NCI-H446 (cell line): ENCODE results near the gene FTSJ1.
A peak's percentile ranks its signal among the peaks of the same experiment; 100 is the strongest.
"Not testable (repeated sequence)": the region's sequence is repeated elsewhere in the genome, so short reads cannot be mapped to it uniquely, and the experiment has no call there.

Experiments used
- DNase-seq, 2 experiments: peaks; one replicate each; lab custom pipeline; 2025; lab: John Stamatoyannopoulos, UW

Gene FTSJ1

GRCh38 chrX:48497871-48498270 is 21.9 kb downstream of the FTSJ1 start:
- DNase-seq, result peak in 1 of 2 experiments; percentile 3

GRCh38 chrX:48498374-48498809 is 22.4 kb downstream of the FTSJ1 start:
- no peak for DNase-seq

GRCh38 chrX:48504261-48504660 is 28.3 kb downstream of the FTSJ1 start:
- no peak for DNase-seq

- DNase-seq, result no peak
Measured at GRCh38 chrX:48505481-48505880, 29.5 kb downstream of the FTSJ1 start.

GRCh38 chrX:48507246-48507645 is 31.2 kb downstream of the FTSJ1 start:
- DNase-seq, result no peak

- peak in 1 of 2 experiments; percentile 60 for DNase-seq
Measured at GRCh38 chrX:48508400-48509244, 32.6 kb downstream of the FTSJ1 start, which contains the start of gene PORCN. PORCN (plus strand) TSS chrX:48508992; CDS start chrX:48509821, 829 bp downstream.

- no peak for DNase-seq
Measured at GRCh38 chrX:48509245-48509590, 33.2 kb downstream of the FTSJ1 start.

- DNase-seq, result no peak
Measured at GRCh38 chrX:48509619-48510018, 33.6 kb downstream of the FTSJ1 start.

GRCh38 chrX:48511560-48511959 is 35.6 kb downstream of the FTSJ1 start:
- no peak for DNase-seq

- no peak for DNase-seq
Measured at GRCh38 chrX:48512371-48512935, 36.5 kb downstream of the FTSJ1 start.

GRCh38 chrX:48513670-48514069 is 37.7 kb downstream of the FTSJ1 start:
- no peak for DNase-seq

GRCh38 chrX:48514126-48514806 is 38.3 kb downstream of the FTSJ1 start:
- DNase-seq, result no peak

GRCh38 chrX:48514868-48515460 is 39.0 kb downstream of the FTSJ1 start:
- DNase-seq, result no peak

GRCh38 chrX:48515842-48516241 is 39.8 kb downstream of the FTSJ1 start:
- DNase-seq, result no peak

- DNase-seq, result no peak
Measured at GRCh38 chrX:48516285-48516684, 40.3 kb downstream of the FTSJ1 start.

- DNase-seq, result no peak
Measured at GRCh38 chrX:48516987-48517386, 41.0 kb downstream of the FTSJ1 start.

- not testable (repeated sequence) for DNase-seq
Measured at GRCh38 chrX:48519481-48519880, 43.5 kb downstream of the FTSJ1 start.

- DNase-seq, result no peak
Measured at GRCh38 chrX:48520455-48520854, 44.5 kb downstream of the FTSJ1 start.

GRCh38 chrX:48520976-48521352 is 45.0 kb downstream of the FTSJ1 start:
- peak in 1 of 2 experiments; percentile 5 for DNase-seq

- DNase-seq, result peak; percentile 79 to 91
Measured at GRCh38 chrX:48521353-48522243, 45.6 kb downstream of the FTSJ1 start, which contains the start of gene EBP. EBP (plus strand) TSS chrX:48521808; CDS start chrX:48523772, 1,964 bp downstream.

- DNase-seq, result no peak
Measured at GRCh38 chrX:48522291-48522690, 46.3 kb downstream of the FTSJ1 start.
